GM12878 (cell line): ENCODE data around the gene DIAPH3. TPM values are rescaled to one million over a fixed set of nuclear protein-coding genes. Genes with fewer than 3 reads are reported as not detected.
A peak's percentile ranks its signal among the peaks of the same experiment; 100 is the strongest.

Experiments used
- ATAC-seq: fragments of 200-7000 bp; cut with Tn5 transposase; 3 replicates; pipeline ENCODE4 v1.9.1; 2020; ENCODE audit warnings: mild to moderate bottlenecking, moderate library complexity
- BruUV-seq: library from RNA; stranded (reverse); fragments of 400-500 nt; replicated peaks from 2 replicates; lab custom pipeline; 2021; lab: Mats Ljungman, UMichigan
- CTCF ChIA-PET: fragments of 300-600 bp; sonication (Branson Sonifier 250); formaldehyde crosslinking; extraction: SDS; loops from one replicate; lab custom pipeline; 2021; ENCODE audit warnings: inconsistent platforms; lab: Yijun Ruan, JAX
- POLR2A ChIA-PET: fragments of 350-600 bp; formaldehyde crosslinking; extraction: SDS; loops from one replicate; lab custom pipeline; 2021; ENCODE audit warnings: inconsistent platforms; lab: Charles Lee
- RAD21 ChIA-PET: fragments of 300-600 bp; sonication (Branson Sonifier 250); formaldehyde crosslinking; loops from one replicate; lab custom pipeline; 2023; ENCODE audit warnings: antibody characterized with exemption; ENCODE audit not compliant: unreplicated experiment; lab: Charles Lee
- SMC1A ChIA-PET: fragments of 300-600 bp; sonication (Branson Sonifier 250); formaldehyde crosslinking; loops from one replicate; lab custom pipeline; 2023; ENCODE audit not compliant: unreplicated experiment, uncharacterized antibody; lab: Charles Lee
- DNase-seq: peaks from one replicate; pipeline ENCODE4 v3.0.0-alpha.2; 2011; ENCODE audit warnings: low read depth, low spot score
- FAIRE-seq: peaks from 3 replicates; lab custom pipeline; 2011; peaks lifted over from hg19 to GRCh38; lab: Jason Lieb, UNC
- H2AFZ ChIP-seq: 2 replicates; pipeline ENCODE4 v1.6.0; 2011; ENCODE audit warnings: low read depth, low read length, control low read depth; ENCODE audit not compliant: control insufficient read depth
- H3K27ac ChIP-seq: 2 replicates; pipeline ENCODE4 v1.5.1; 2011; ENCODE audit warnings: control low read depth; ENCODE audit not compliant: control insufficient read depth, insufficient read depth
- H3K27me3 ChIP-seq, 2 experiments: replicated peaks in 1 of 2; 2 replicates each; pipeline versions ENCODE4 v1.6.0 to v1.6.1; 2011; ENCODE audit warnings: low read length in 1 of 2; ENCODE audit not compliant: control insufficient read depth in 2 of 2, insufficient read depth in 2 of 2
- H3K36me3 ChIP-seq, 2 experiments: 2 replicates each; pipeline ENCODE4 v1.5.1; 2011; ENCODE audit warnings: low read length in 1 of 2; ENCODE audit not compliant: control insufficient read depth in 2 of 2, insufficient read depth in 2 of 2
- H3K4me1 ChIP-seq: 2 replicates; pipeline ENCODE4 v1.6.1; 2011; ENCODE audit warnings: mild to moderate bottlenecking, low read length, moderate library complexity, mixed read lengths; ENCODE audit not compliant: control insufficient read depth, insufficient read depth
- H3K4me2 ChIP-seq: 2 replicates; pipeline ENCODE4 v1.6.0; 2011; ENCODE audit warnings: control low read depth; ENCODE audit not compliant: control insufficient read depth, insufficient read depth
- H3K4me3 ChIP-seq: fragments of 200-600 bp; sonication (generic); 2 replicates; pipeline ENCODE4 v1.5.1; 2016
- H3K79me2 ChIP-seq: 2 replicates; pipeline ENCODE4 v1.6.0; 2011; ENCODE audit warnings: low read length; ENCODE audit not compliant: control insufficient read depth, insufficient read depth
- H3K9ac ChIP-seq: 2 replicates; pipeline ENCODE4 v1.8.0; 2011; ENCODE audit warnings: low read length, control low read depth, mixed read lengths; ENCODE audit not compliant: control insufficient read depth, insufficient read depth
- H3K9me3 ChIP-seq: replicated peaks from 3 replicates; pipeline ENCODE4 v1.5.1; 2011; ENCODE audit warnings: mild to moderate bottlenecking, low read length; ENCODE audit not compliant: control insufficient read depth, insufficient read depth
- H4K20me1 ChIP-seq: 2 replicates; pipeline ENCODE4 v1.6.0; 2011; ENCODE audit not compliant: control insufficient read depth, insufficient read depth
- MXI1 ChIP-seq: fragments of 150-350 bp; IDR thresholded peaks from 2 replicates; pipeline ENCODE4 v1.6.1; 2011; ENCODE audit warnings: low read depth, mild to moderate bottlenecking, inconsistent platforms, low read length, improper control_type of control experiment
- TBL1XR1 ChIP-seq: IDR thresholded peaks from 2 replicates; pipeline ENCODE4 v1.6.1; 2012; ENCODE audit warnings: low read depth, low read length, improper control_type of control experiment
- USF2 ChIP-seq: IDR thresholded peaks from 2 replicates; pipeline ENCODE4 v1.6.1; 2011; ENCODE audit warnings: low read depth, low read length, improper control_type of control experiment, borderline replicate concordance
- ZNF622 ChIP-seq: fragments of 450-650 bp; IDR thresholded peaks from 2 replicates; pipeline ENCODE4 v1.6.1; 2017; ENCODE audit warnings: mild to moderate bottlenecking, inconsistent platforms
- WGBS: methylation state at CpG from one replicate; pipeline ENCODE4 v1.1.6; 2016; ENCODE audit warnings: low lambda C conversion rate; ENCODE audit not compliant: insufficient replicate concordance, insufficient coverage; ENCODE audit errors: missing lambda C conversion rate; 5-methylcytosine and 5-hydroxymethylcytosine counted together
- in situ Hi-C: fragments of 300-500 bp; cut with MboI; formaldehyde crosslinking; loops from 9 replicates; pipeline ENCODE4 v1.14.3; 2018; ENCODE audit warnings: mixed read lengths
- intact Hi-C: fragments of 100-400 bp; cut with micrococcal nuclease; formaldehyde crosslinking; loops from one replicate; pipeline ENCODE4 v1.14.2; 2022; ENCODE audit not compliant: unreplicated experiment
- polyA plus RNA-seq, 11 experiments: library from polyadenylated mRNA; depleted of rRNA in 4 of 11; unstranded in 6 of 11; stranded (reverse) in 5 of 11; fragments of >200 nt; fragmentation: Nextera tagmentation in 4 of 11; fragmentation: Illumina TruSeq in 1 of 11; extraction: Ambion mirVana in 4 of 11; extraction: Trizol in 1 of 11; gene quantifications; 1 replicate in 1 of 11; 2 replicates in 10 of 11; pipeline versions ENCODE4 v1.2.1 to v1.2.3, GENCODE V29; 2011 to 2016; ENCODE audit warnings: inconsistent platforms in 2 of 11, missing spikeins in 2 of 11, low read depth in 1 of 11
- total RNA-seq, 4 experiments: library from RNA; depleted of rRNA in 3 of 4; stranded (reverse); fragments of >200 nt in 3 of 4; fragmentation: Illumina TruSeq in 1 of 4; extraction: Trizol in 1 of 4; gene quantifications; 2 replicates each; pipeline versions ENCODE4 v1.2.1 to v1.2.3, GENCODE V29; 2013 to 2021
- TF ChIP-seq, protein P1 (sequence below): fragments of 450-650 bp; conservative IDR thresholded peaks from 2 replicates; pipeline ENCODE4 v1.6.1; 2017; ENCODE audit warnings: mild to moderate bottlenecking, moderate library complexity
- TF ChIP-seq, protein P2 (sequence below): fragments of 450-650 bp; IDR thresholded peaks from 2 replicates; pipeline ENCODE4 v1.6.1; 2017; ENCODE audit warnings: mild to moderate bottlenecking, moderate library complexity

Gene DIAPH3
- total and polyA plus RNA-seq, 10 of the 15 experiments (the other 5 are each of a cell fraction or from before 2014, with no cell fraction given) = 10.1 to 25.2 (median 15.4) TPM

DNA sequence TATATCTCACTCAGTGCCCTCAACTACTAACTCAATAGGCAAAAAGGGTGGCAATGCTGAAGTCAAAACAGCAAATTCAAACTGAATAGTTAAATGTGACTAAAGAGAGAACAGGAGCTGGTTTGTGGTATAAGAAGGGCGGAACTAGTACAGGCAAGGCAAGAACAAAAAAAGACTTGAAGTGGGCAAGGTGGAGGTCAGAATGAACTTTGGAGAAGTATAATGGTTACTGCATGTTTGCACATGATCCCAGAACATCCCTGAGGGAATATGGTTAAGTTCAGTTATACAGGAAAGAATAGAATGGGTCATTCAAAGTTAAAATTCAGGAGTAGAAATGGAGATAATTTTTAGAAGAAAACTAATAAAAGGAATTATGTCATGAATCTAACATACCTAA lies 85.5 kb downstream of the DIAPH3 start:
- RAD21 ChIA-PET = no interaction called here
- H3K27ac ChIP-seq = no peak overlapping the region
- H3K27me3 ChIP-seq = no peaks in the 10 kb centered on the region
- no peaks in the 10 kb centered on the region for H3K36me3 ChIP-seq
- POLR2A ChIA-PET = no interaction called here
- TF ChIP-seq ZNF622 (no peak), TBL1XR1 (no peak), MXI1 (no peak), USF2 (no peak)
- TF ChIP-seq, protein P1, sequence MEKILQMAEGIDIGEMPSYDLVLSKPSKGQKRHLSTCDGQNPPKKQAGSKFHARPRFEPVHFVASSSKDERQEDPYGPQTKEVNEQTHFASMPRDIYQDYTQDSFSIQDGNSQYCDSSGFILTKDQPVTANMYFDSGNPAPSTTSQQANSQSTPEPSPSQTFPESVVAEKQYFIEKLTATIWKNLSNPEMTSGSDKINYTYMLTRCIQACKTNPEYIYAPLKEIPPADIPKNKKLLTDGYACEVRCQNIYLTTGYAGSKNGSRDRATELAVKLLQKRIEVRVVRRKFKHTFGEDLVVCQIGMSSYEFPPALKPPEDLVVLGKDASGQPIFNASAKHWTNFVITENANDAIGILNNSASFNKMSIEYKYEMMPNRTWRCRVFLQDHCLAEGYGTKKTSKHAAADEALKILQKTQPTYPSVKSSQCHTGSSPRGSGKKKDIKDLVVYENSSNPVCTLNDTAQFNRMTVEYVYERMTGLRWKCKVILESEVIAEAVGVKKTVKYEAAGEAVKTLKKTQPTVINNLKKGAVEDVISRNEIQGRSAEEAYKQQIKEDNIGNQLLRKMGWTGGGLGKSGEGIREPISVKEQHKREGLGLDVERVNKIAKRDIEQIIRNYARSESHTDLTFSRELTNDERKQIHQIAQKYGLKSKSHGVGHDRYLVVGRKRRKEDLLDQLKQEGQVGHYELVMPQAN = no peak
- TF ChIP-seq, protein P2, sequence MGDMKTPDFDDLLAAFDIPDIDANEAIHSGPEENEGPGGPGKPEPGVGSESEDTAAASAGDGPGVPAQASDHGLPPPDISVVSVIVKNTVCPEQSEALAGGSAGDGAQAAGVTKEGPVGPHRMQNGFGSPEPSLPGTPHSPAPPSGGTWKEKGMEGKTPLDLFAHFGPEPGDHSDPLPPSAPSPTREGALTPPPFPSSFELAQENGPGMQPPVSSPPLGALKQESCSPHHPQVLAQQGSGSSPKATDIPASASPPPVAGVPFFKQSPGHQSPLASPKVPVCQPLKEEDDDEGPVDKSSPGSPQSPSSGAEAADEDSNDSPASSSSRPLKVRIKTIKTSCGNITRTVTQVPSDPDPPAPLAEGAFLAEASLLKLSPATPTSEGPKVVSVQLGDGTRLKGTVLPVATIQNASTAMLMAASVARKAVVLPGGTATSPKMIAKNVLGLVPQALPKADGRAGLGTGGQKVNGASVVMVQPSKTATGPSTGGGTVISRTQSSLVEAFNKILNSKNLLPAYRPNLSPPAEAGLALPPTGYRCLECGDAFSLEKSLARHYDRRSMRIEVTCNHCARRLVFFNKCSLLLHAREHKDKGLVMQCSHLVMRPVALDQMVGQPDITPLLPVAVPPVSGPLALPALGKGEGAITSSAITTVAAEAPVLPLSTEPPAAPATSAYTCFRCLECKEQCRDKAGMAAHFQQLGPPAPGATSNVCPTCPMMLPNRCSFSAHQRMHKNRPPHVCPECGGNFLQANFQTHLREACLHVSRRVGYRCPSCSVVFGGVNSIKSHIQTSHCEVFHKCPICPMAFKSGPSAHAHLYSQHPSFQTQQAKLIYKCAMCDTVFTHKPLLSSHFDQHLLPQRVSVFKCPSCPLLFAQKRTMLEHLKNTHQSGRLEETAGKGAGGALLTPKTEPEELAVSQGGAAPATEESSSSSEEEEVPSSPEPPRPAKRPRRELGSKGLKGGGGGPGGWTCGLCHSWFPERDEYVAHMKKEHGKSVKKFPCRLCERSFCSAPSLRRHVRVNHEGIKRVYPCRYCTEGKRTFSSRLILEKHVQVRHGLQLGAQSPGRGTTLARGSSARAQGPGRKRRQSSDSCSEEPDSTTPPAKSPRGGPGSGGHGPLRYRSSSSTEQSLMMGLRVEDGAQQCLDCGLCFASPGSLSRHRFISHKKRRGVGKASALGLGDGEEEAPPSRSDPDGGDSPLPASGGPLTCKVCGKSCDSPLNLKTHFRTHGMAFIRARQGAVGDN = no peak
- TF ChIP-seq, all 136 proteins: peak for 0
- Histone ChIP-seq H4K20me1 (no peaks in the 10 kb centered on the region), H3K4me3 (no peak overlapping the region), H3K9ac (no peak overlapping the region), H3K4me1 (no peaks in the 10 kb centered on the region), H3K79me2 (no peaks in the 10 kb centered on the region), H3K4me2 (no peak overlapping the region), H3K9me3 (no peaks in the 10 kb centered on the region; the same call in 2 of the 3 replicates), H2AFZ (no peak overlapping the region)
- WGBS = 96% methylated on average over 1 of the region's 1 CpG
- CTCF ChIA-PET = no interaction called here
- DNase-seq (no peak), FAIRE-seq (peak; percentile 31), ATAC-seq (no peak)
- SMC1A ChIA-PET = no interaction called here
- BruUV-seq = no TSS peak
- intact Hi-C loops (no loop called here), in situ Hi-C loops (no loop called here)
